HG02840 (cell line): ENCODE measurements around the gene STYK1.

Source experiments
- ATAC-seq: cut with Tn5 transposase; IDR thresholded peaks from one replicate; pipeline ENCODE4 v1.9.1; 2021; ENCODE audit warnings: mild to moderate bottlenecking, moderate library complexity, moderate number of reproducible peaks; ENCODE audit not compliant: unreplicated experiment, low FRiP score

STYK1 gene

GRCh38 chr12:10673659-10674384, at the start of gene STYK1:
Gene STYK1, minus strand, starts transcription at chr12:10674052. Its CDS starts 39,434 bp downstream, at chr12:10634618.
- ATAC-seq = no peak

GRCh38 chr12:10722905-10723746, 49.3 kb upstream of the STYK1 start, which contains the start of gene YBX3:
Gene YBX3, minus strand, starts transcription at chr12:10723323. Its CDS starts 212 bp downstream, at chr12:10723111.
- peak; percentile 48 for ATAC-seq

- ATAC-seq = peak; percentile 36
Measured at GRCh38 chr12:10722502-10722904, 48.7 kb upstream of the STYK1 start.

GRCh38 chr12:10721651-10722501, 48.0 kb upstream of the STYK1 start:
- peak; percentile 17 for ATAC-seq

GRCh38 chr12:10720974-10721650, 47.3 kb upstream of the STYK1 start:
- ATAC-seq = no peak

- no peak for ATAC-seq
Measured at GRCh38 chr12:10719482-10719881, 45.6 kb upstream of the STYK1 start.

GRCh38 chr12:10718279-10718821, 44.5 kb upstream of the STYK1 start:
- ATAC-seq = no peak

GRCh38 chr12:10717410-10717809, 43.6 kb upstream of the STYK1 start:
- ATAC-seq = no peak

- no peak for ATAC-seq
Measured at GRCh38 chr12:10716704-10717315, 43.0 kb upstream of the STYK1 start.

GRCh38 chr12:10716277-10716676, 42.4 kb upstream of the STYK1 start:
- ATAC-seq = no peak

GRCh38 chr12:10715491-10715890, 41.6 kb upstream of the STYK1 start:
- ATAC-seq = no peak

GRCh38 chr12:10709808-10710207, 36.0 kb upstream of the STYK1 start:
- no peak for ATAC-seq

- no peak for ATAC-seq
Measured at GRCh38 chr12:10708862-10709261, 35.0 kb upstream of the STYK1 start.

GRCh38 chr12:10705655-10706054, 31.8 kb upstream of the STYK1 start:
- ATAC-seq = no peak

- no peak for ATAC-seq
Measured at GRCh38 chr12:10701843-10702242, 28.0 kb upstream of the STYK1 start.

- peak; percentile 68 for ATAC-seq
Measured at GRCh38 chr12:10701131-10701681, 27.4 kb upstream of the STYK1 start.

GRCh38 chr12:10700581-10700980, 26.7 kb upstream of the STYK1 start:
- ATAC-seq = no peak

- ATAC-seq = no peak
Measured at GRCh38 chr12:10697862-10698261, 24.0 kb upstream of the STYK1 start.

- ATAC-seq = no peak
Measured at GRCh38 chr12:10697156-10697555, 23.3 kb upstream of the STYK1 start.
